Spleen (tissue), 7 donors: ENCODE measurements around the gene CEP57.

ENCODE experiments used
- POLR2A ChIP-seq, 3 donors: fragments of 450-650 bp; IDR thresholded peaks; one replicate each; pipeline ENCODE4 v1.5.1; 2017; ENCODE audit warnings: antibody characterized with exemption in 3 of 3, mild to moderate bottlenecking in 1 of 3
- TF ChIP-seq, protein P1 (sequence below), 11 experiments: fragments of 200-600 bp in 7 of 11; fragments of 450-650 bp in 4 of 11; sonication (generic) in 4 of 11; IDR thresholded peaks in 8 of 11; conservative IDR thresholded peaks in 3 of 11; 1 replicate in 7 of 11; 2 replicates in 4 of 11; pipeline versions ENCODE4 v1.4.0 to v1.8.0; 2016 to 2021; ENCODE audit warnings: antibody characterized with exemption in 11 of 11, inconsistent platforms in 4 of 11, mild to moderate bottlenecking in 1 of 11
- donor health status: DM: no; HTN: no; CAD: no; lungs with moderate emphysema.
- donor health status: DM: no; HTN: no; CAD: no.
- donor health status: DM: no; HTN: no; CAD: no.

DNA sequence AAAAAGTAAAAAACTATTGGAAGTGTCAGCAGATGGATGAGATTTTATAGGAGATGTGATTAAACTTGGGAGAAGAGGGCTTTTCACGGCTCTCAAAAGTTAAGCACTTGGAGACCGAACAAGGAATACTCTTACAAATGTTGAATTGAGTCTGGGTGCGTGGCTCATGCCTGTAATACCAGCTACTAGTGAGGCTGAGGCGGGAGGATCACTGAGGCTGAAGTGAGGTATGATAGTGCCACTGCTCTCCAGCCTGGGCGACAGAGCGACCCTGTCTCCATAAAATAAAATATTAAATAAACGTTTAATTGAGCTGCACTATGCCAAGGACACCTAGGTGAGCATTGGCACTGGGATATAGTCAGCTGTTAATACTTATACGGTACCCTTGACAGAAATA, 1.9 kb downstream of the CEP57 start:
- TF ChIP-seq, protein P1, sequence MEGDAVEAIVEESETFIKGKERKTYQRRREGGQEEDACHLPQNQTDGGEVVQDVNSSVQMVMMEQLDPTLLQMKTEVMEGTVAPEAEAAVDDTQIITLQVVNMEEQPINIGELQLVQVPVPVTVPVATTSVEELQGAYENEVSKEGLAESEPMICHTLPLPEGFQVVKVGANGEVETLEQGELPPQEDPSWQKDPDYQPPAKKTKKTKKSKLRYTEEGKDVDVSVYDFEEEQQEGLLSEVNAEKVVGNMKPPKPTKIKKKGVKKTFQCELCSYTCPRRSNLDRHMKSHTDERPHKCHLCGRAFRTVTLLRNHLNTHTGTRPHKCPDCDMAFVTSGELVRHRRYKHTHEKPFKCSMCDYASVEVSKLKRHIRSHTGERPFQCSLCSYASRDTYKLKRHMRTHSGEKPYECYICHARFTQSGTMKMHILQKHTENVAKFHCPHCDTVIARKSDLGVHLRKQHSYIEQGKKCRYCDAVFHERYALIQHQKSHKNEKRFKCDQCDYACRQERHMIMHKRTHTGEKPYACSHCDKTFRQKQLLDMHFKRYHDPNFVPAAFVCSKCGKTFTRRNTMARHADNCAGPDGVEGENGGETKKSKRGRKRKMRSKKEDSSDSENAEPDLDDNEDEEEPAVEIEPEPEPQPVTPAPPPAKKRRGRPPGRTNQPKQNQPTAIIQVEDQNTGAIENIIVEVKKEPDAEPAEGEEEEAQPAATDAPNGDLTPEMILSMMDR (IDR thresholded peaks at IDR 0.05 in 8 of 11, conservative IDR thresholded peaks at IDR 0.05 in 3 of 11), result no peak
- no peak for TF ChIP-seq POLR2A (IDR thresholded peaks at IDR 0.05)
